IMR-90 (cell line): Measurements from ENCODE around the gene NR4A2. TPM values are rescaled to one million over a fixed set of nuclear protein-coding genes. Genes with fewer than 3 reads are reported as not detected.

Experiments used
- ATAC-seq: fragments of 200-7000 bp; cut with Tn5 transposase; 2 replicates; pipeline ENCODE4 v1.9.1; 2020; ENCODE audit warnings: low read depth, mild to moderate bottlenecking, moderate library complexity
- BruUV-seq: library from RNA; stranded (reverse); fragments of 400-500 nt; replicated peaks from 2 replicates; lab custom pipeline; 2021; lab: Mats Ljungman, UMichigan
- CTCF ChIA-PET: fragments of 300-600 bp; formaldehyde crosslinking; extraction: SDS; loops from one replicate; lab custom pipeline; 2021; ENCODE audit warnings: antibody characterized with exemption; lab: Yijun Ruan, JAX
- POLR2A ChIA-PET: fragments of 300-600 bp; sonication (Branson Sonifier 250); formaldehyde crosslinking; loops from one replicate; lab custom pipeline; 2022; ENCODE audit warnings: antibody characterized with exemption; ENCODE audit not compliant: unreplicated experiment; lab: Charles Lee
- DNase-seq: peaks from one replicate; pipeline ENCODE4 v3.0.0; 2013
- H2AFZ ChIP-seq: replicated peaks from 2 replicates; pipeline ENCODE3; 2013; ENCODE audit warnings: low read length, mild to moderate bottlenecking; ENCODE audit not compliant: poor library complexity
- H2AK5ac ChIP-seq: 2 replicates; pipeline ENCODE4 v1.6.1; 2013; ENCODE audit warnings: low read depth, low read length, inconsistent platforms
- H2AK9ac ChIP-seq: replicated peaks from 2 replicates; pipeline ENCODE3; 2013; ENCODE audit warnings: mild to moderate bottlenecking, low read depth, low read length, moderate library complexity; ENCODE audit not compliant: poor library complexity
- H2BK120ac ChIP-seq: 2 replicates; pipeline ENCODE4 v1.6.1; 2013; ENCODE audit warnings: low read depth, low read length, inconsistent platforms
- H2BK15ac ChIP-seq: 3 replicates; pipeline ENCODE4 v1.6.1; 2013; ENCODE audit warnings: low read depth, low read length, inconsistent platforms
- H2BK20ac ChIP-seq: 2 replicates; pipeline ENCODE4 v1.6.1; 2013; ENCODE audit warnings: low read depth, mild to moderate bottlenecking, inconsistent platforms, low read length, moderate library complexity
- H2BK5ac ChIP-seq: 2 replicates; pipeline ENCODE4 v1.6.1; 2013; ENCODE audit warnings: mild to moderate bottlenecking, low read depth, low read length, inconsistent platforms; ENCODE audit not compliant: poor library complexity, severe bottlenecking
- H3K14ac ChIP-seq: replicated peaks from 2 replicates; pipeline ENCODE4 v1.6.1; 2013; ENCODE audit warnings: low read depth, low read length, inconsistent platforms
- H3K18ac ChIP-seq: 2 replicates; pipeline ENCODE4 v1.6.1; 2013; ENCODE audit warnings: low read depth, low read length, control low read depth
- H3K23ac ChIP-seq: 2 replicates; pipeline ENCODE4 v1.6.1; 2013; ENCODE audit warnings: low read depth, low read length, inconsistent platforms
- H3K27ac ChIP-seq: 2 replicates; pipeline ENCODE4 v1.5.1; 2013; ENCODE audit warnings: mild to moderate bottlenecking, control low read depth, low read length; ENCODE audit not compliant: insufficient read depth
- H3K27me3 ChIP-seq: 2 replicates; pipeline ENCODE4 v1.6.1; 2013; ENCODE audit warnings: low read length; ENCODE audit not compliant: control insufficient read depth, insufficient read depth
- H3K36me3 ChIP-seq: 2 replicates; pipeline ENCODE4 v1.6.1; 2013; ENCODE audit warnings: low read length, mixed read lengths; ENCODE audit not compliant: control insufficient read depth, insufficient read depth
- H3K4ac ChIP-seq: 2 replicates; pipeline ENCODE4 v1.6.1; 2013; ENCODE audit warnings: low read depth, low read length, inconsistent platforms
- H3K4me1 ChIP-seq: 2 replicates; pipeline ENCODE4 v1.6.1; 2013; ENCODE audit warnings: low read length, mixed read lengths; ENCODE audit not compliant: control insufficient read depth, insufficient read depth
- H3K4me2 ChIP-seq: 2 replicates; pipeline ENCODE4 v1.6.1; 2013; ENCODE audit warnings: low read depth, mild to moderate bottlenecking, control low read depth, low read length, moderate library complexity
- H3K4me3 ChIP-seq: 2 replicates; pipeline ENCODE4 v1.5.1; 2013; ENCODE audit warnings: low read depth, mild to moderate bottlenecking, control low read depth, low read length, moderate library complexity; ENCODE audit not compliant: insufficient read depth
- H3K56ac ChIP-seq: 2 replicates; pipeline ENCODE4 v1.6.1; 2013; ENCODE audit warnings: low read length, inconsistent platforms; ENCODE audit not compliant: insufficient read depth; ENCODE audit errors: extremely low read depth
- H3K79me1 ChIP-seq, 2 experiments: 2 replicates each; pipeline ENCODE4 v1.6.1; 2013; ENCODE audit warnings: low read length in 2 of 2, inconsistent platforms in 1 of 2, low read depth in 1 of 2
- H3K9ac ChIP-seq: 2 replicates; pipeline ENCODE4 v1.6.1; 2013; ENCODE audit warnings: low read depth, low read length, control low read depth
- H3K9me1 ChIP-seq: 2 replicates; pipeline ENCODE4 v1.6.1; 2013; ENCODE audit warnings: low read length, inconsistent platforms; ENCODE audit not compliant: insufficient read depth
- H3K9me3 ChIP-seq: 2 replicates; pipeline ENCODE4 v1.6.1; 2013; ENCODE audit warnings: low read length; ENCODE audit not compliant: control insufficient read depth, insufficient read depth
- H4K20me1 ChIP-seq: 2 replicates; pipeline ENCODE4 v1.6.1; 2013; ENCODE audit warnings: low read length, inconsistent platforms; ENCODE audit not compliant: insufficient read depth
- H4K5ac ChIP-seq: 2 replicates; pipeline ENCODE4 v1.6.1; 2013; ENCODE audit warnings: mild to moderate bottlenecking, low read depth, low read length, control low read depth
- H4K8ac ChIP-seq, 2 experiments: 2 replicates each; pipeline ENCODE4 v1.6.1; 2013; ENCODE audit warnings: low read depth in 2 of 2, low read length in 2 of 2, control low read depth in 1 of 2, inconsistent platforms in 1 of 2
- H4K91ac ChIP-seq: 2 replicates; pipeline ENCODE4 v1.6.1; 2013; ENCODE audit warnings: low read depth, low read length, inconsistent platforms; ENCODE audit not compliant: insufficient read depth
- BHLHE40 ChIP-seq: fragments of 150-350 bp; IDR thresholded peaks from 2 replicates; pipeline ENCODE4 v1.6.1; 2016; ENCODE audit warnings: mild to moderate bottlenecking, low read depth, low read length
- CHD1 ChIP-seq: IDR thresholded peaks from 2 replicates; pipeline ENCODE4 v1.6.1; 2012; ENCODE audit warnings: low read depth, low read length, improper control_type of control experiment
- FOS ChIP-seq: fragments of 150-350 bp; IDR thresholded peaks from 2 replicates; pipeline ENCODE4 v1.6.1; 2016; ENCODE audit warnings: low read depth, low read length
- RAD21 ChIP-seq: IDR thresholded peaks from 2 replicates; pipeline ENCODE4 v1.6.1; 2012; ENCODE audit warnings: low read length, improper control_type of control experiment
- RCOR1 ChIP-seq: IDR thresholded peaks from 2 replicates; pipeline ENCODE4 v1.6.1; 2012; ENCODE audit warnings: mild to moderate bottlenecking, low read length, improper control_type of control experiment; ENCODE audit not compliant: insufficient replicate concordance
- USF2 ChIP-seq: fragments of 150-350 bp; IDR thresholded peaks from 2 replicates; pipeline ENCODE4 v1.6.1; 2017; ENCODE audit warnings: mild to moderate bottlenecking, antibody characterized with exemption, low read length, low read depth
- WGBS, 2 experiments: methylation state at CpG; one replicate each; pipeline versions ENCODE4 v1.1.5 to v1.1.7; 2013; ENCODE audit warnings: missing lambda C conversion rate in 2 of 2; ENCODE audit not compliant: insufficient read length in 1 of 2; ENCODE audit errors: extremely low coverage in 2 of 2; 5-methylcytosine and 5-hydroxymethylcytosine counted together
- dilution Hi-C: fragments of 300-500 bp; cut with HindIII; formaldehyde crosslinking; loops from one replicate; pipeline ENCODE4 v1.14.3; 2018; ENCODE audit warnings: low sequenced_read_pairs; ENCODE audit not compliant: unreplicated experiment
- in situ Hi-C: fragments of 300-500 bp; cut with MboI; formaldehyde crosslinking; loops from 3 replicates; pipeline ENCODE4 v1.14.3; 2019; ENCODE audit warnings: low sequenced_read_pairs, inconsistent platforms, mixed read lengths
- intact Hi-C: fragments of 100-400 bp; cut with micrococcal nuclease; formaldehyde crosslinking; loops from 2 replicates; pipeline ENCODE4 v1.10.0; 2022
- polyA plus RNA-seq, 3 experiments: library from polyadenylated mRNA; depleted of rRNA; stranded (reverse); fragments of >200 nt; gene quantifications; 2 replicates each; pipeline ENCODE4 v1.2.3, GENCODE V29; 2012; ENCODE audit warnings: low replicate concordance in 1 of 3
- total RNA-seq: library from RNA; depleted of rRNA; stranded (reverse); fragments of >200 nt; gene quantifications from 2 replicates; pipeline ENCODE4 v1.2.3, GENCODE V29; 2012

Gene NR4A2
- total and polyA plus RNA-seq, 2 of the 4 experiments (the other 2 are of a cell fraction) = 0.72 to 2.3 TPM

- H2BK20ac ChIP-seq = no peak overlapping the region
- H3K9me1 ChIP-seq = no peaks in the 10 kb centered on the region
- WGBS, 2 experiments = no CpG with 5 or more reads among the region's 4 CpGs
- no peaks in the 10 kb centered on the region for H3K9me3 ChIP-seq
- dilution Hi-C loops (no loop called here), in situ Hi-C loops (loop anchor here (5.0 to 25.0 kb wide), 4 partner anchors 51 to 1516 kb away; no protein-coding TSS in a partner anchor), intact Hi-C loops (no loop called here)
- no peak overlapping the region for H2AK5ac ChIP-seq
- DNase-seq = no peak
- no peaks in the 10 kb centered on the region for H3K4me1 ChIP-seq
- no peak overlapping the region for H3K4ac ChIP-seq
- no peak overlapping the region for H3K56ac ChIP-seq
- H3K27ac ChIP-seq = no peak overlapping the region
- ATAC-seq = no peak
- no peak overlapping the region for H3K4me3 ChIP-seq
- H2AFZ ChIP-seq = no peak overlapping the region
- no peak overlapping the region for H2AK9ac ChIP-seq
- ChIA-PET POLR2A (no interaction called here), CTCF (no interaction called here)
- H3K9ac ChIP-seq = no peak overlapping the region
- H3K4me2 ChIP-seq = no peak overlapping the region
- BruUV-seq = no TSS peak
- no peak overlapping the region for H2BK15ac ChIP-seq
- no peak overlapping the region for H2BK5ac ChIP-seq
- H3K79me1 ChIP-seq = no peaks in the 10 kb centered on the region; a peak in 1 of 4 replicates
- H4K20me1 ChIP-seq = no peaks in the 10 kb centered on the region
- TF ChIP-seq USF2 = no peak
- TF ChIP-seq FOS = no peak
- no peak for TF ChIP-seq BHLHE40
- no peak for TF ChIP-seq CHD1
- no peak for TF ChIP-seq RAD21
- no peak for TF ChIP-seq RCOR1
- H4K5ac ChIP-seq = no peak overlapping the region
- H3K36me3 ChIP-seq = no peaks in the 10 kb centered on the region
- H3K18ac ChIP-seq = no peak overlapping the region
- H3K27me3 ChIP-seq = no peaks in the 10 kb centered on the region
- H3K14ac ChIP-seq = no peak overlapping the region
- no peak overlapping the region for H2BK120ac ChIP-seq
- H4K91ac ChIP-seq = no peak overlapping the region
- H3K23ac ChIP-seq = no peak overlapping the region
- no peak overlapping the region for H4K8ac ChIP-seq
Observed at GRCh38 chr2:156346731-156347130, 14.2 kb upstream of the NR4A2 start.
